K562 (cell line): ENCODE data around the gene SMCO1. TPM values are rescaled to one million over a fixed set of nuclear protein-coding genes. Genes with fewer than 3 reads are reported as not detected.

Experiments used
- ATAC-seq: fragments of 200-7000 bp; cut with Tn5 transposase; 3 replicates; pipeline ENCODE4 v1.9.1; 2020; ENCODE audit warnings: moderate library complexity
- BruUV-seq: library from RNA; stranded (reverse); fragments of 400-500 nt; replicated peaks from 2 replicates; lab custom pipeline; 2021; lab: Mats Ljungman, UMichigan
- CTCF ChIA-PET: fragments of 300-600 bp; formaldehyde crosslinking; extraction: SDS; loops from one replicate; lab custom pipeline; 2021; ENCODE audit warnings: low intra/inter-chr PET ratio; lab: Yijun Ruan, JAX
- POLR2A ChIA-PET: fragments of 300-600, 350-650 bp; sonication (Branson Sonifier 250); formaldehyde crosslinking; extraction: SDS; loops from one replicate; lab custom pipeline; 2021; ENCODE audit warnings: antibody characterized with exemption, inconsistent platforms; lab: Yijun Ruan, JAX
- DNase-seq, 4 experiments: peaks; one replicate each; pipeline versions ENCODE4 v3.0.0 to v3.0.0-alpha.2; 2011 to 2018; ENCODE audit warnings: low spot score in 3 of 4, mixed read lengths in 3 of 4; ENCODE audit errors: extremely low read depth in 1 of 4
- FAIRE-seq: peaks from 2 replicates; lab custom pipeline; 2011; peaks lifted over from hg19 to GRCh38; lab: Jason Lieb, UNC
- H2AFZ ChIP-seq: 2 replicates; pipeline ENCODE4 v1.6.0; 2011; ENCODE audit warnings: low read depth, low read length, control low read depth, inconsistent platforms
- H3K27ac ChIP-seq: fragments of 200-600 bp; 3 replicates; pipeline ENCODE4 v1.8.0; 2011; ENCODE audit warnings: low read depth, mild to moderate bottlenecking, control low read depth, inconsistent platforms, low read length, moderate library complexity, mixed read lengths; ENCODE audit errors: extremely low read depth
- H3K27me3 ChIP-seq, 2 experiments: fragments of 300-600 bp in 1 of 2; 2 replicates in 1 of 2; 3 replicates in 1 of 2; pipeline versions ENCODE4 v1.6.0 to v1.8.0; 2011; ENCODE audit warnings: inconsistent platforms in 2 of 2, low read length in 2 of 2, mild to moderate bottlenecking in 1 of 2, mixed read lengths in 1 of 2, moderate library complexity in 1 of 2; ENCODE audit not compliant: control insufficient read depth in 2 of 2, insufficient read depth in 2 of 2
- H3K36me3 ChIP-seq: fragments of 300-600 bp; 3 replicates; pipeline ENCODE4 v1.8.0; 2011; ENCODE audit warnings: mild to moderate bottlenecking, low read length, inconsistent platforms; ENCODE audit not compliant: control insufficient read depth, insufficient read depth
- H3K4me1 ChIP-seq, 2 experiments: fragments of 200-600 bp in 1 of 2; replicated peaks in 1 of 2; 2 replicates in 1 of 2; 3 replicates in 1 of 2; pipeline versions ENCODE4 v1.5.1 to v1.8.0; 2011; ENCODE audit warnings: inconsistent platforms in 2 of 2, low read length in 2 of 2, mild to moderate bottlenecking in 1 of 2, mixed read lengths in 1 of 2, moderate library complexity in 1 of 2; ENCODE audit not compliant: control insufficient read depth in 2 of 2, insufficient read depth in 2 of 2
- H3K4me2 ChIP-seq: 2 replicates; pipeline ENCODE4 v1.6.1; 2011; ENCODE audit warnings: low read length, control low read depth, inconsistent platforms, mixed read lengths; ENCODE audit not compliant: insufficient read depth
- H3K4me3 ChIP-seq: fragments of 200-600 bp; sonication (generic), shearing (Covaris generic); 2 replicates; pipeline ENCODE4 v1.5.1; 2016; ENCODE audit warnings: control low read depth, inconsistent platforms
- H3K79me2 ChIP-seq: fragments of 200-600 bp; 3 replicates; pipeline ENCODE4 v1.8.0; 2011; ENCODE audit warnings: low read length, inconsistent platforms; ENCODE audit not compliant: control insufficient read depth, insufficient read depth
- H3K9ac ChIP-seq, 2 experiments: 2 replicates each; pipeline versions ENCODE4 v1.6.0 to v1.6.1; 2011; ENCODE audit warnings: low read depth in 2 of 2, low read length in 2 of 2, control low read depth in 1 of 2, inconsistent platforms in 1 of 2, mild to moderate bottlenecking in 1 of 2, mixed read lengths in 1 of 2; ENCODE audit not compliant: insufficient read depth in 1 of 2
- H3K9me1 ChIP-seq: one replicate; pipeline ENCODE4 v1.6.0; 2011; ENCODE audit warnings: inconsistent platforms, mild to moderate bottlenecking, low read length, moderate library complexity; ENCODE audit not compliant: control insufficient read depth, insufficient read depth
- H3K9me3 ChIP-seq: replicated peaks from 2 replicates; pipeline ENCODE4 v1.5.1; 2011; ENCODE audit warnings: low read depth, low read length, inconsistent platforms; ENCODE audit not compliant: control insufficient read depth, insufficient read depth
- H4K20me1 ChIP-seq: replicated peaks from 2 replicates; pipeline ENCODE4 v1.6.1; 2011; ENCODE audit warnings: low read length, inconsistent platforms, mixed read lengths; ENCODE audit not compliant: control insufficient read depth, insufficient read depth
- CEBPG ChIP-seq, 3 experiments: fragments of 200-800 bp in 1 of 3; sonication (Bioruptor generic) in 1 of 3; sonication (generic) in 1 of 3; formaldehyde crosslinking in 1 of 3; IDR thresholded peaks in 2 of 3; conservative IDR thresholded peaks in 1 of 3; 2 replicates each; pipeline versions ENCODE4 v1.6.1 to v1.8.0; 2016 to 2022; ENCODE audit warnings: missing compliant biosample characterization in 2 of 3, missing genetic modification characterization in 2 of 3, mild to moderate bottlenecking in 1 of 3, missing genetic modification reagents in 1 of 3
- NRF1 ChIP-seq, 2 experiments: fragments of 450-650 bp; IDR thresholded peaks in 1 of 2; conservative IDR thresholded peaks in 1 of 2; 2 replicates each; pipeline ENCODE4 v1.6.1; 2014; ENCODE audit warnings: mild to moderate bottlenecking in 2 of 2
- SUPT5H ChIP-seq: fragments of 450-650 bp; IDR thresholded peaks from 2 replicates; pipeline ENCODE4 v1.6.1; 2016
- ZKSCAN3 ChIP-seq: fragments of 250-450 bp; sonication (Bioruptor Pico); IDR thresholded peaks from 2 replicates; pipeline ENCODE4 v1.4.0; 2020
- WGBS: fragments of 100-300 bp; shearing (Covaris generic); methylation state at CpG from one replicate; pipeline ENCODE4 v1.1.6; 2016; ENCODE audit warnings: low coverage, mixed read lengths; ENCODE audit not compliant: insufficient coverage; ENCODE audit errors: missing lambda C conversion rate; 5-methylcytosine and 5-hydroxymethylcytosine counted together
- in situ Hi-C: fragments of 300-500 bp; cut with MboI; formaldehyde crosslinking; loops from 4 replicates; pipeline ENCODE4 v1.15.0; 2018; ENCODE audit warnings: inconsistent platforms, mixed read lengths
- intact Hi-C: fragments of 100-400 bp; cut with micrococcal nuclease; formaldehyde crosslinking; loops from 2 replicates; pipeline ENCODE4 v1.14.2; 2022
- polyA plus RNA-seq, 8 experiments: library from polyadenylated mRNA; depleted of rRNA in 4 of 8; stranded (reverse) in 5 of 8; unstranded in 3 of 8; fragments of >200 nt; fragmentation: Nextera tagmentation in 2 of 8; fragmentation: Illumina TruSeq in 1 of 8; extraction: Ambion mirVana in 2 of 8; extraction: Trizol in 1 of 8; gene quantifications; 2 replicates each; pipeline versions ENCODE4 v1.2.1 to v1.2.3, GENCODE V29; 2011 to 2014; ENCODE audit warnings: inconsistent platforms in 1 of 8, missing spikeins in 1 of 8
- total RNA-seq, 7 experiments: library from RNA; depleted of rRNA in 6 of 7; stranded (reverse); fragments of >200 nt in 6 of 7; fragmentation: Illumina TruSeq in 2 of 7; extraction: Trizol in 2 of 7; gene quantifications; 2 replicates each; pipeline versions ENCODE4 v1.2.1 to v1.2.3, GENCODE V29; 2011 to 2021; ENCODE audit warnings: low replicate concordance in 1 of 7

SMCO1 gene
- total and polyA plus RNA-seq, 9 of the 15 experiments (the other 6 are each of a cell fraction or from before 2014, with no cell fraction given), result 0.05 to 0.35 (median 0.12) TPM; not detected in 5

DNA sequence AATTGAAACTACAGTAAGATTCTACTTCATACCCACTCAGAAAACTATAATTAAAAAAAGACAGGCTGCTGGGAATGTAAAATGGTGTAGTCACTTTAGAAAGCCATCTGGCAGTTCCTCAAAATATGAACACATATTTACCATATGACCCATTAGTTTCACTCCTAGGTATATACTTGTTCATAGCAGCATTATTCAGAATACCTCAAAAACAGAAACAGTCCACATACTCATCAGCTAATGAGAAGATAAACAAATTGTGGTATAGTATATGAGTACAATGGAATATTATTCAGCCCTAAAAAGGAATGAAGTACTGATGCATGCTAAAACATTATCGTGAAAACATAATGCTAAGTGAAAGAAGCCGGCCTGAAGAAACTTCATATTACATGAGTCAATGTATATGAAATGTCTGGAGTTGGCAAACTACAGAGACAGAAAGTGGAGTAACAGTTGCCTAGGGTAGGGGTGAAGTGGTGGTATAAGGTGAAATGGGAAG lies 29.4 kb upstream of the SMCO1 start (continued):
- TF ChIP-seq NRF1 (conservative IDR thresholded peaks at IDR 0.05 in 1 of 2, IDR thresholded peaks at IDR 0.05 in 1 of 2), result no peak

- no peaks in the 10 kb centered on the region; the same call in 1 of the 2 replicates for H3K9me3 ChIP-seq
- WGBS, result 64% methylated on average over 6 of the region's 6 CpGs
Observed at GRCh38 chr3:196541684-196542445, 26.7 kb upstream of the SMCO1 start.

More at GRCh38 chr3:196541684-196542445, 26.7 kb upstream of the SMCO1 start:
- Histone ChIP-seq H3K4me2 (no peak overlapping the region), H3K9ac (no peak overlapping the region), H3K9me1 (no peaks in the 10 kb centered on the region), H4K20me1 (no peaks in the 10 kb centered on the region), H2AFZ (no peak overlapping the region), H3K27ac (no peak overlapping the region), H3K36me3 (no peaks in the 10 kb centered on the region), H3K79me2 (no peaks in the 10 kb centered on the region), H3K27me3 (no peaks in the 10 kb centered on the region), H3K4me3 (no peak overlapping the region), H3K4me1 (peaks cover 0 to 4% of the 10 kb centered on the region in 2 experiments; a peak in 2 of 5 replicates)
- no TSS peak for BruUV-seq
- no peak for ATAC-seq
- ChIA-PET POLR2A (no interaction called here), CTCF (no interaction called here)
- DNase-seq, result no peak
- no peak for FAIRE-seq
- intact Hi-C loops (no loop called here), in situ Hi-C loops (no loop called here)
- no peak for TF ChIP-seq ZKSCAN3 (CRISPR knock-in tag)
- TF ChIP-seq SUPT5H, result no peak
- 0 out of 2 replicates have a peak, but pooled peaks have one; percentile 19 for TF ChIP-seq CEBPG (CRISPR knock-in tag; IDR thresholded peaks at IDR 0.05)
- TF ChIP-seq CEBPG (tag; conservative IDR thresholded peaks at IDR 0.05 in 1 of 2, IDR thresholded peaks at IDR 0.05 in 1 of 2), result peak; percentile 25 to 32; a peak in 1 of 4 replicates
